RWPE1 (cell line): ENCODE data around the gene NOX3.
"Not testable (repeated sequence)": the region's sequence is repeated elsewhere in the genome, so short reads cannot be mapped to it uniquely, and the experiment has no call there.

Experiments
- CTCF ChIA-PET: fragments of 350-600 bp; sonication (Branson Sonifier 250); formaldehyde crosslinking; extraction: SDS; loops from one replicate; lab custom pipeline; 2021; lab: Yijun Ruan, JAX
- POLR2A ChIA-PET: fragments of 400-600 bp; formaldehyde crosslinking; extraction: SDS; loops from one replicate; lab custom pipeline; 2020; ENCODE audit warnings: antibody characterized with exemption; ENCODE audit not compliant: low non-redundant PET; lab: Yijun Ruan, JAX
- DNase-seq: peaks from one replicate; pipeline ENCODE4 v3.0.0; 2012; ENCODE audit warnings: low spot score
- H3K27ac ChIP-seq: fragments of 450-650 bp; 2 replicates; pipeline ENCODE4 v1.5.1; 2017
- TF ChIP-seq, protein P1 (sequence below): fragments of 450-650 bp; conservative IDR thresholded peaks from 2 replicates; pipeline ENCODE4 v1.5.1; 2017; ENCODE audit warnings: low read depth, mild to moderate bottlenecking

NOX3 gene

GRCh38 chr6:155452576-155452975, 3.1 kb downstream of the NOX3 start:
- no peak for DNase-seq
- H3K27ac ChIP-seq, result no peak overlapping the region
- TF ChIP-seq, protein P1, sequence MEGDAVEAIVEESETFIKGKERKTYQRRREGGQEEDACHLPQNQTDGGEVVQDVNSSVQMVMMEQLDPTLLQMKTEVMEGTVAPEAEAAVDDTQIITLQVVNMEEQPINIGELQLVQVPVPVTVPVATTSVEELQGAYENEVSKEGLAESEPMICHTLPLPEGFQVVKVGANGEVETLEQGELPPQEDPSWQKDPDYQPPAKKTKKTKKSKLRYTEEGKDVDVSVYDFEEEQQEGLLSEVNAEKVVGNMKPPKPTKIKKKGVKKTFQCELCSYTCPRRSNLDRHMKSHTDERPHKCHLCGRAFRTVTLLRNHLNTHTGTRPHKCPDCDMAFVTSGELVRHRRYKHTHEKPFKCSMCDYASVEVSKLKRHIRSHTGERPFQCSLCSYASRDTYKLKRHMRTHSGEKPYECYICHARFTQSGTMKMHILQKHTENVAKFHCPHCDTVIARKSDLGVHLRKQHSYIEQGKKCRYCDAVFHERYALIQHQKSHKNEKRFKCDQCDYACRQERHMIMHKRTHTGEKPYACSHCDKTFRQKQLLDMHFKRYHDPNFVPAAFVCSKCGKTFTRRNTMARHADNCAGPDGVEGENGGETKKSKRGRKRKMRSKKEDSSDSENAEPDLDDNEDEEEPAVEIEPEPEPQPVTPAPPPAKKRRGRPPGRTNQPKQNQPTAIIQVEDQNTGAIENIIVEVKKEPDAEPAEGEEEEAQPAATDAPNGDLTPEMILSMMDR, result no peak
- ChIA-PET CTCF (interaction anchor here (0.7 kb wide), 1 partner anchor 1176 kb away, joined by 3 read pairs; no protein-coding TSS in a partner anchor), POLR2A (no interaction called here)

GRCh38 chr6:155451530-155451929, 4.1 kb downstream of the NOX3 start:
- H3K27ac ChIP-seq, DNase-seq, POLR2A ChIA-PET: not testable (repeated sequence)
- CTCF ChIA-PET, result interaction anchor here (1.0 kb wide), 1 partner anchor 13 kb away, joined by 3 read pairs; no protein-coding TSS in a partner anchor

GRCh38 chr6:155450240-155450581, 5.4 kb downstream of the NOX3 start:
- TF ChIP-seq, protein P1, result no peak
- POLR2A ChIA-PET, result no interaction called here
- H3K27ac ChIP-seq, result no peak overlapping the region

GRCh38 chr6:155449450-155450239, 6.0 kb downstream of the NOX3 start:
- H3K27ac ChIP-seq, result no peak overlapping the region
- TF ChIP-seq, protein P1, result no peak
- POLR2A ChIA-PET, result no interaction called here
- DNase-seq, result no peak
- CTCF ChIA-PET, result no interaction called here

More at GRCh38 chr6:155450240-155450581, 5.4 kb downstream of the NOX3 start:
- CTCF ChIA-PET, result no interaction called here
- no peak for DNase-seq

GRCh38 chr6:155448668-155449449, 6.8 kb downstream of the NOX3 start:
- TF ChIP-seq, protein P1, result no peak
- POLR2A ChIA-PET, result no interaction called here
- DNase-seq, result no peak
- CTCF ChIA-PET, result interaction anchor here (0.5 to 0.6 kb wide), 2 partner anchors 75 to 1744 kb away, joined by 3 to 4 read pairs; no protein-coding TSS in a partner anchor
- H3K27ac ChIP-seq, result no peak overlapping the region

- ChIA-PET CTCF (interaction anchor here (0.5 to 0.9 kb wide), 2 partner anchors 28 to 74 kb away, joined by 4 read pairs; no protein-coding TSS in a partner anchor), POLR2A (no interaction called here)
- DNase-seq, result no peak
- TF ChIP-seq, protein P1, result no peak
- no peak overlapping the region for H3K27ac ChIP-seq
These were observed 7.7 kb downstream of the NOX3 start for GRCh38 chr6:155447949-155448348.
